Measurements from ENCODE around the gene LYRM9.
A peak's percentile ranks its signal among the peaks of the same experiment; 100 is the strongest.

Gene LYRM9

GRCh38 chr17:27895123-27895895 lies 2.1 kb upstream of the LYRM9 start:
- CTCF ChIA-PET, result interaction anchor here (0.5 to 7.4 kb wide), 6 partner anchors 14 to 157 kb away, joined by 3 to 104 read pairs (median 8); no protein-coding TSS in a partner anchor
- POLR2A ChIA-PET, result interaction anchor here (0.7 kb wide), 1 partner anchor 849 kb away, joined by 3 read pairs; no protein-coding TSS in a partner anchor
- no peak for TF ChIP-seq CTCF (IDR thresholded peaks at IDR 0.05; ENCODE audit: insufficient read depth, low read length, missing control alignments)

GRCh38 chr17:27893841-27894503 lies 807 bp upstream of the LYRM9 start:
- H3K4me3 ChIP-seq (ENCODE audit: low read depth, low read length), result no peak overlapping the region

More at GRCh38 chr17:27895123-27895895, 2.1 kb upstream of the LYRM9 start:
- DNase-seq (ENCODE audit: low read depth, low spot score), result no peak
- no peak overlapping the region for H3K4me3 ChIP-seq (ENCODE audit: low read depth, low read length)

GRCh38 chr17:27892542-27892865 lies 661 bp downstream of the LYRM9 start:
- ChIA-PET POLR2A (no interaction called here), CTCF (interaction anchor here (0.7 to 7.4 kb wide), 18 partner anchors 10 to 360 kb away, joined by 3 to 104 read pairs (median 5); no protein-coding TSS in a partner anchor)

More at GRCh38 chr17:27893841-27894503, 807 bp upstream of the LYRM9 start:
- ChIA-PET CTCF (interaction anchor here (0.7 to 7.4 kb wide), 58 partner anchors 9 to 657 kb away, joined by 3 to 104 read pairs (median 4); partner anchors contain the start of gene NLK), POLR2A (no interaction called here)
- no peak for DNase-seq (ENCODE audit: low read depth, low spot score)
- no peak for TF ChIP-seq CTCF (IDR thresholded peaks at IDR 0.05; ENCODE audit: insufficient read depth, low read length, missing control alignments)

GRCh38 chr17:27891841-27892240 lies 1.3 kb downstream of the LYRM9 start:
- POLR2A ChIA-PET, result no interaction called here
- CTCF ChIA-PET, result interaction anchor here (1.0 to 7.4 kb wide), 7 partner anchors 11 to 344 kb away, joined by 3 to 104 read pairs (median 3); no protein-coding TSS in a partner anchor
- no peak for DNase-seq (ENCODE audit: low read depth, low spot score)
- no peak for TF ChIP-seq CTCF (IDR thresholded peaks at IDR 0.05; ENCODE audit: insufficient read depth, low read length, missing control alignments)
- no peak overlapping the region for H3K4me3 ChIP-seq (ENCODE audit: low read depth, low read length)

More at GRCh38 chr17:27892542-27892865, 661 bp downstream of the LYRM9 start:
- peak overlapping the region; percentile 66 for H3K4me3 ChIP-seq (ENCODE audit: low read depth, low read length)
- DNase-seq (ENCODE audit: low read depth, low spot score), result no peak
- no peak for TF ChIP-seq CTCF (IDR thresholded peaks at IDR 0.05; ENCODE audit: insufficient read depth, low read length, missing control alignments)

GRCh38 chr17:27889711-27890251 lies 3.4 kb downstream of the LYRM9 start:
- DNase-seq (ENCODE audit: low read depth, low spot score), result no peak
- no peak overlapping the region for H3K4me3 ChIP-seq (ENCODE audit: low read depth, low read length)
- CTCF ChIA-PET, result interaction anchor here (1.8 to 7.4 kb wide), 2 partner anchors 9 to 362 kb away, joined by 4 to 104 read pairs; no protein-coding TSS in a partner anchor
- no peak for TF ChIP-seq CTCF (IDR thresholded peaks at IDR 0.05; ENCODE audit: insufficient read depth, low read length, missing control alignments)
- POLR2A ChIA-PET, result interaction anchor here (0.6 kb wide), 1 partner anchor 446 kb away, joined by 3 read pairs; the partner anchor contains the start of genes IFT20 and TNFAIP1

Data from AG04449 (cell line).